HL-60 (cell line): ENCODE results near the gene RAB25.
A peak's percentile ranks its signal among the peaks of the same experiment; 100 is the strongest.

Source experiments
- DNase-seq, 2 experiments: peaks; one replicate each; pipeline ENCODE4 v3.0.0-alpha.2; 2010 to 2020; ENCODE audit warnings: low read depth in 1 of 2, low spot score in 1 of 2
- H3K27ac ChIP-seq: fragments of 250-450 bp; sonication (Bioruptor Pico); replicated peaks from 2 replicates; pipeline ENCODE4 v1.5.1; 2020; ENCODE audit warnings: mild to moderate bottlenecking, moderate library complexity
- H3K27me3 ChIP-seq: fragments of 250-450 bp; sonication (Bioruptor Pico); 2 replicates; pipeline ENCODE4 v1.5.1; 2021; ENCODE audit warnings: mild to moderate bottlenecking, moderate library complexity; ENCODE audit not compliant: insufficient read depth, poor library complexity, severe bottlenecking
- H3K4me3 ChIP-seq: replicated peaks from 2 replicates; pipeline ENCODE4 v1.5.1; 2011; ENCODE audit warnings: mild to moderate bottlenecking, control low read depth, low read length; ENCODE audit not compliant: insufficient read depth
- CTCF ChIP-seq: IDR thresholded peaks from one replicate; pipeline ENCODE4 v1.5.1; 2011; ENCODE audit warnings: low read length, control low read depth, inconsistent platforms; ENCODE audit not compliant: insufficient read depth
- GABPA ChIP-seq: IDR thresholded peaks from 2 replicates; pipeline ENCODE4 v1.6.1; 2012; ENCODE audit warnings: low read depth
- POLR2AphosphoS5 ChIP-seq: IDR thresholded peaks from 2 replicates; pipeline ENCODE4 v1.6.1; 2012; ENCODE audit warnings: low read depth
- REST ChIP-seq: IDR thresholded peaks from 2 replicates; pipeline ENCODE4 v1.6.1; 2012; ENCODE audit warnings: low read depth; ENCODE audit not compliant: insufficient replicate concordance
- SPI1 ChIP-seq: IDR thresholded peaks from 2 replicates; pipeline ENCODE4 v1.6.1; 2012; ENCODE audit warnings: low read depth, mild to moderate bottlenecking, borderline replicate concordance

Gene RAB25

DNA sequence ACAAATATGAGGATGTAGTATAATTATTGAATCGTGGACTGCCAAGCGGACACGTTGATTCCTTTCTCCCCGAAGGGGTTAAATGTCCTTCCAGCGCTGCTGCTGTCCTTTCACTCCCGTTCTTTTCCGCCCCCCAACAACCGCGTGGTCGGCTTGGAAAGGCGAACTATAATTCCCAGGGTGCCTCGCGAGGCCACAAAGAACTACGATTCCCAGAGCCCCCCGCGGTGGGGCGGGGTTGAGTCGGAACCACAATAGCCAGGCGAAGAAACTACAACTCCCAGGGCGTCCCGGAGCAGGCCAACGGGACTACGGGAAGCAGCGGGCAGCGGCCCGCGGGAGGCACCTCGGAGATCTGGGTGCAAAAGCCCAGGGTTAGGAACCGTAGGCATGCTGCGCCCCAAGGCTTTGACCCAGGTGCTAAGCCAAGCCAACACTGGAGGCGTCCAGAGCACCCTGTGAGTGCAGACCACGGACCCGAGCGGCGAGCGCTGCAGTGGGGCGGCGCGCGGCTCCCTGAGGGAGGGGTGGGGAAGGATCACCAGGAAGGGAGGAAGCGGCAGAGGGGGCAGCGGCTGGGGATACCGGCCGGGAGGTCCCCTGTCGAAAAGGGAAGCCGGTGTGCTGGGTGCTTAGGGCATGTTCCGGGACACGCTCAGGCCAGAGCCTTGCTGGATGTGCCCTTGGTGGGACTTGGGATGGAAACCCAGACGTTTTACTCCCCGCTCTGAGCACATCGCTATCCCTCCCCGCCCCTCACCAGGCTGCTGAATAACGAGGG, 6.3 kb upstream of the RAB25 start, which contains the start of gene LAMTOR2:
LAMTOR2 (plus strand) TSS at position 283 of the 781 bp plus-strand sequence; CDS start at position 391, 108 bp downstream.
- Histone ChIP-seq H3K27ac (peak within 1 kb of the TSS; percentile 90), H3K4me3 (peak within 1 kb of the TSS; percentile 95), H3K27me3 (no peaks in the 10 kb centered on the region)
- DNase-seq, result peak; percentile 95 to 99
- TF ChIP-seq POLR2AphosphoS5, result peak; percentile 75
- peak; percentile 69; the same call in 1 of the 2 replicates for TF ChIP-seq GABPA
- no peak for TF ChIP-seq CTCF
- peak; percentile 60; the same call in 1 of the 2 replicates for TF ChIP-seq SPI1

DNA sequence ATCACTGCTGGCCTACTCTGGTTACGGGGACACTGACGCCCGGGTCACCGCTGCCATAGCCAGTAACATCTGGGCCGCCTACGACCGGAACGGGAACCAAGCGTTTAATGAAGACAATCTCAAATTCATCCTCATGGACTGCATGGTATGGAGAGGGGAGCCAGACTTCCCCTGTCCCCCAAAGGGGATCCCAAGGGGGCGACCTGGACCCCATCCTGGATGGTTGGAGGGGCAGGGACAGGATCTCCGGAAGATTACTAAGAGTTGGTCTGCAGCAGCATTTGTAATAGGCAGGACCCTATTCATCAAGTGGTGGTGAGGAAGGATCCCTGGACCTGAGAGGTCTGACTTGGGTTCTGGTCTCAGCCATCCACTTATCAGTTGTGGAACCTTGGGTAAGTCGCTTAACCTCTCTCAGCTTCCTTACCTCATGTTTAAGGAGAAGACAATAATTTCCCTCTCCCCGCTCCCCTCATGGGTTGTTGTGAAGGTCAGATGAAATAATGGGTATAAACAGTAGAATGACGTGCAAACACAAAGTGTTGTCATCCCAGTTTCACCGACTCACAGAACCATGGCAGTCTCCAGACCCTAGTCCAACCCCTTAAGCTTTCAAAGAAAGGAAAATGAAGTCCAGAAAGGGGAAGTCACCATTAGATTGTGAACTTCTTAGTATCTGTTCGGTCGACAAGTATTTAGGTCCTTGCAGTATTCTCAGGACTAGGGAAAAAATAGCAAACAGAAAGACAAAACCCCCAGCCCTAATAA, 5.5 kb upstream of the RAB25 start:
- H3K27ac ChIP-seq, result peak overlapping the region; percentile 90
- TF ChIP-seq REST (no peak), CTCF (no peak), SPI1 (peak; percentile 97)
- no peaks in the 10 kb centered on the region for H3K27me3 ChIP-seq
- H3K4me3 ChIP-seq, result peak overlapping the region; percentile 95
- peak; percentile 49 to 59 for DNase-seq

DNA sequence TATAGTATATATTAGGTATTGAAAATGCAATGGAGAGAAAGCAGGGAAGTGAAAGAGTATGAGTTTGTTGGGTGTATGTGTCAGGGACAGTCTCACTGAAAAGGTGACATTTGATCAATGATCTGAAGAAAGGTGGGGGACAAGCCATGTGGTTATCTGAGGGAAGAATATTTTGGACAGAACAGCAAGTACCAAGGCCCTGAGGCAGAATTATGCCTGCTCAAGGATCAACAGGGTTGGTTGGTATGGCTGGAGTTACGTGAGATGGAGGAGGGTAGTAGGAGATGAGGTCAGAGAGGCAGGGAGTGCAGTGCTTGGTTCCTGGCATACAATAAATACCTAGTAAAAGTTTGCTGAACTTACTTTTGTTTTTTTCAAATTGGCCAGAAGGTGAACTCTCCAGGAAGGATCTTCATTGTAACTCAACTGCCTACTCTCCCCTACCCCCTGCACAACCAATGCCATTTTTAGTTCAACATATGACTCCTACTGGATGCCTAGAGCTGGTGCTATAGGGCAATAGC, 4.6 kb upstream of the RAB25 start:
- TF ChIP-seq GABPA (no peak), REST (no peak), SPI1 (no peak), POLR2AphosphoS5 (no peak), CTCF (no peak)
- no peak for DNase-seq
- H3K4me3 ChIP-seq, result peak overlapping the region; percentile 95; the same call in 1 of the 2 replicates
- H3K27ac ChIP-seq, result peak overlapping the region; percentile 90
- H3K27me3 ChIP-seq, result no peaks in the 10 kb centered on the region
